GM12892 (cell line): ENCODE measurements around the gene KRTAP12-4.
"Not testable (repeated sequence)": the region's sequence is repeated elsewhere in the genome, so short reads cannot be mapped to it uniquely, and the experiment has no call there.

Source experiments
- DNase-seq: peaks from one replicate; pipeline ENCODE4 v3.0.0; 2011; ENCODE audit not compliant: insufficient read length
- FAIRE-seq: peaks from 2 replicates; lab custom pipeline; 2011; peaks lifted over from hg19 to GRCh38; lab: Jason Lieb, UNC
- POLR2A ChIP-seq: IDR thresholded peaks from 2 replicates; pipeline ENCODE4 v1.6.1; 2011; ENCODE audit warnings: low read depth, low read length, control low read depth
- POLR2AphosphoS5 ChIP-seq: IDR thresholded peaks from 2 replicates; pipeline ENCODE4 v1.6.1; 2011; ENCODE audit warnings: low read depth, low read length, control low read depth
- TAF1 ChIP-seq: IDR thresholded peaks from 2 replicates; pipeline ENCODE4 v1.6.1; 2011; ENCODE audit warnings: low read depth, mild to moderate bottlenecking, control low read depth, low read length, borderline replicate concordance

KRTAP12-4 gene

GRCh38 chr21:44648557-44649311 is 5.7 kb downstream of the KRTAP12-4 start:
- no peak for FAIRE-seq
- TF ChIP-seq POLR2AphosphoS5 (no peak), POLR2A (no peak), TAF1 (no peak)

GRCh38 chr21:44647222-44647552 is 7.3 kb downstream of the KRTAP12-4 start:
- FAIRE-seq, result no peak
- TF ChIP-seq TAF1, result no peak
- TF ChIP-seq POLR2A, result no peak
- TF ChIP-seq POLR2AphosphoS5, result no peak
- no peak for DNase-seq

More at GRCh38 chr21:44648557-44649311, 5.7 kb downstream of the KRTAP12-4 start:
- DNase-seq, result no peak

- not testable (repeated sequence) for DNase-seq, FAIRE-seq
These were observed 7.9 kb downstream of the KRTAP12-4 start, which contains the start of gene KRTAP10-11 for GRCh38 chr21:44646366-44647221. Gene KRTAP10-11 (plus strand): TSS chr21:44646414. CDS start chr21:44646459, 45 bp downstream.

GRCh38 chr21:44644878-44645277 is 9.6 kb downstream of the KRTAP12-4 start:
- FAIRE-seq, result no peak
- no peak for DNase-seq
- TF ChIP-seq TAF1 (no peak), POLR2A (no peak), POLR2AphosphoS5 (no peak)

- no peak for DNase-seq
- FAIRE-seq, result no peak
- TF ChIP-seq POLR2A (no peak), POLR2AphosphoS5 (no peak), TAF1 (no peak)
These were observed 10.6 kb downstream of the KRTAP12-4 start for GRCh38 chr21:44643741-44644310.

- FAIRE-seq (no peak), DNase-seq (no peak)
- TF ChIP-seq TAF1 (no peak), POLR2AphosphoS5 (no peak), POLR2A (no peak)
These were observed 13.7 kb downstream of the KRTAP12-4 start for GRCh38 chr21:44640761-44641160.

- FAIRE-seq, result no peak
- DNase-seq, result no peak
- no peak for TF ChIP-seq TAF1
- no peak for TF ChIP-seq POLR2AphosphoS5
- TF ChIP-seq POLR2A, result no peak
These were observed 15.2 kb downstream of the KRTAP12-4 start for GRCh38 chr21:44639331-44639655.

- not testable (repeated sequence) for DNase-seq, FAIRE-seq
These were observed 15.7 kb downstream of the KRTAP12-4 start for GRCh38 chr21:44638506-44639330.

GRCh38 chr21:44637851-44638348 is 16.6 kb downstream of the KRTAP12-4 start:
- DNase-seq, FAIRE-seq: not testable (repeated sequence)

GRCh38 chr21:44637018-44637850 is 17.2 kb downstream of the KRTAP12-4 start, which contains the start of gene KRTAP10-10:
Gene KRTAP10-10 (plus strand): TSS chr21:44637356. CDS start chr21:44637418, 62 bp downstream.
- DNase-seq (no peak), FAIRE-seq (no peak)
- no peak for TF ChIP-seq TAF1
- TF ChIP-seq POLR2A, result no peak
- no peak for TF ChIP-seq POLR2AphosphoS5
